Measurements from ENCODE around the gene OLFML2B.
"Not testable (repeated sequence)": the region's sequence is repeated elsewhere in the genome, so short reads cannot be mapped to it uniquely, and the experiment has no call there.

OLFML2B gene

DNA sequence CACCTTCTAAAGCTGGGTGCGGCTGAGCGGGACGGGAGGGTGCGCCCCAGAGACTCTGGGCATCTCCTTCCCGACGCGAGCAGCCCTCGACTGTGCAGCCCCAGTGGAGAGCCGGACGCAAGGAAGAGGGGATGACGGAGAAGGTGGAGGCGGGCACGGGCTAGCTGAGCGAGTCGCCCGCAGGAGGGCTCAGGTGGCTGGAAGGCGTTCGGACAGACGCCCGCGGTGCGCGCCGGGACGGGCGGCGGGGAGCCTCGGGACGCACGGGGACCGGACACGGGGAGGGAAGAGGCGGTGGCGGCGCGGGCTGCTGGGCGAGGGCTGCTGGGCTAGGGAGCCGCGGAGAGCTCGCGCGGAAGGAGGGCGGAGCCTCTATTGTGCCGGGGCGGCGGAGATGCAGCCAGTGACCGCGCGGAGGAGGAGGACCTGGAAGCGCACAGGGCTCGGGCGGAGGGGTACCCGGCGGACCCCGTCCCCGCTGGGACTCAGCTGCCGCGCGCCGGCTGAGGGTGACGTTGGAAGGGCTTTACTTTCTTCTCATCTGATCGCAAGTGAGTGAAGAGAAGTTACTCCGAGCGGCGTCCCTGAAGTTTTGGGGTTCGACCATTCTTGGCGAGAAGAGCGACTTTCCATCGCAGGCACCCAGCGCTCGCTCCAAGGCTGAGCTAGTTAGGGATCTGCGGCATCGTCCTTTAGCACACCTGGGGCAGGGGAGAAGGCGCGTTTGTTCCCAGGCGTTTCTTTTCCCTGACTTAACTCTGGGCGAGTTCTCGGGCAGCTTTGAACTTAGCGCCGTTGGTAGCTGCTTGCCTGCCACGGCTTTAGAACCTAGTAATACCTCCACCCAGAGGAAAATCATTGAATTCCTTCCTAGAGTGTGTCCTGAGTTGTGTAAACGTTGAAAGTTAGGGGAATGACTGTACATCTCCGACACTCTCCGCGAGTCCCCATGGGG lies at the start of gene OLFML2B:
OLFML2B (minus strand) TSS at position 323 of the 955 bp plus-strand sequence. CDS start 439 bp downstream, outside the sequence.
- H3K4me1 Mint-ChIP-seq (ENCODE audit: low read depth), result peaks cover 9% of the 10 kb centered on the region
- DNase-seq (ENCODE audit: low spot score), result peak; percentile 62
- H3K36me3 Mint-ChIP-seq (ENCODE audit: low read depth), result no peaks in the 10 kb centered on the region
- peak within 1 kb of the TSS; percentile 90 for H3K4me3 Mint-ChIP-seq
- H3K27ac Mint-ChIP-seq, result no peak within 1 kb of the TSS
- H3K9me3 Mint-ChIP-seq, result no peaks in the 10 kb centered on the region
- peaks cover 57% of the 10 kb centered on the region for H3K27me3 Mint-ChIP-seq (ENCODE audit: low read depth)

DNA sequence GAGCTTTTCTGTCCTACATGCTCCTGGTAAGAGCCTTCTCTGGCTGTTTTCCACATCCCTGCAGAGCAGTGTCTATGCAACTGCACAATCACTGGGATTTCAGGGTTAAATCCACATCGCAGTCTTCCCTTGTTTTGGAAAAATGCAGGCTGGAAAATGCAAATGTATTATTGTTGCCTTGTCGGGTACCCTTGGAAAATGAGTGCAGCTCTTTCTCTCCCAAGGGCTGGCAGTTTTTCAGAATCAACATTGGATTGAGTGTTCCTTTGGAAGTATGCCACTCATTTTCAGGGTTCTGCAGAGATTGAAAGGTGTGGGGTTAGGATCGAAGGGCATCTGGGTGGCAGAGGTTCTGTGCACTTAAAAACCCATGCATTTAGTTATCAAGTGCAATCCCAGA lies 49.1 kb upstream of the OLFML2B start:
- Mint-ChIP-seq H3K27ac (no peak overlapping the region), H3K27me3 (ENCODE audit: low read depth) (peaks cover 68% of the 10 kb centered on the region), H3K4me3 (no peak overlapping the region), H3K9me3 (no peaks in the 10 kb centered on the region), H3K4me1 (ENCODE audit: low read depth) (peaks cover 4% of the 10 kb centered on the region), H3K36me3 (ENCODE audit: low read depth) (no peaks in the 10 kb centered on the region)
- DNase-seq (ENCODE audit: low spot score), result no peak

DNA sequence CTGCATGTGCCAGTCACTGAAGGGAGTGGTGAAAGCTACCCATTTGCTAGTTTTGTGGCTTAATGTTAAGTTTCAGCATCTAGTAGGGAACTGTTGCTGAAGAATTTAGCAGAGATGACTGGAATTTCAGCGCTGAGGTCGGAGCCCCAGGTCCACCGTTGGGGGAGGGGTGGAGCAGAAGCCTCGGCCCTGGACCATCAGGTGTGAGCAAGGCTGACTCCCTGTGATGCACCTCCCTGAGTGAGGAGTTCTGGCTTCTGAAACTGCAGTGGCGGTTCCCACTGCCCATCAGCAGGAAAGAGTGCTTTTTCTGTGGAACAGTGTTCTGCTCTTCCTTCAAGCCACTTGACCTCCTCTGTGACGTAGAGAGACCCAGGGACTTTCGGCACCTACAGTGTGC lies 47.2 kb upstream of the OLFML2B start:
- no peak for DNase-seq (ENCODE audit: low spot score)
- H3K4me3 Mint-ChIP-seq, result peak overlapping the region; percentile 80
- H3K36me3 Mint-ChIP-seq (ENCODE audit: low read depth), result no peaks in the 10 kb centered on the region
- H3K9me3 Mint-ChIP-seq, result no peaks in the 10 kb centered on the region
- H3K27me3 Mint-ChIP-seq (ENCODE audit: low read depth), result peaks cover 70% of the 10 kb centered on the region
- peaks cover 4% of the 10 kb centered on the region for H3K4me1 Mint-ChIP-seq (ENCODE audit: low read depth)
- H3K27ac Mint-ChIP-seq, result no peak overlapping the region

DNA sequence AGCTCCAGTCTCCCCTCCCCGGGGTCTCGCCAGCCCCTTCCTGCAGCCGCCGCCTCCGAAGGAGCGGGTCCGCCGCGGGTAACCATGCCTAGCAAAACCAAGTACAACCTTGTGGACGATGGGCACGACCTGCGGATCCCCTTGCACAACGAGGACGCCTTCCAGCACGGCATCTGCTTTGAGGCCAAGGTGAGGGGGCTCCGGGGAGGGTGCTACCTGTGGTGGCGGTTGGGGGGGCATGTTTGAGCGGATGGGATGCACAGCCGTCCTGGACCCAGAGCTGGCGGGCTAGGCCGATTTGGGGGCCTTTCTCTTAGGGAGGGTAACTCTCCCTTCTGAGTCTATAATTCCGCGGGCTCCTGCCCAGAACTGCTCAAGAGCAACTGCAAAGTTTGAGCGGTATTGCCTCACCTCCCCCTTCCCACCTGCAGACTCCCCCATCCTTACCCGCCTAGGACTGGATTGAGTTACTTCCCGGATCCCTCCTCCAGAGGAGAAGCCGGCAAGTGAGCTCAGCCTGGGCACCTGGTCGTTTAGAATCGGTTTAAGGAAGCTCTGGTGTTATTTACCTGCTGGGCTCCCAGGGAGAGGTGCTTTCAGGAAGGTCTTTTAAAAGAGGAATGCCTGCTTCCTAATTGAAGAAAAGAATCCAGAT lies 46.6 kb upstream of the OLFML2B start:
- Mint-ChIP-seq H3K27me3 (ENCODE audit: low read depth) (peaks cover 69% of the 10 kb centered on the region), H3K36me3 (ENCODE audit: low read depth) (no peaks in the 10 kb centered on the region), H3K27ac (no peak overlapping the region), H3K4me3 (peak overlapping the region; percentile 80), H3K9me3 (no peaks in the 10 kb centered on the region), H3K4me1 (ENCODE audit: low read depth) (peaks cover 4% of the 10 kb centered on the region)
- DNase-seq (ENCODE audit: low spot score), result no peak

DNA sequence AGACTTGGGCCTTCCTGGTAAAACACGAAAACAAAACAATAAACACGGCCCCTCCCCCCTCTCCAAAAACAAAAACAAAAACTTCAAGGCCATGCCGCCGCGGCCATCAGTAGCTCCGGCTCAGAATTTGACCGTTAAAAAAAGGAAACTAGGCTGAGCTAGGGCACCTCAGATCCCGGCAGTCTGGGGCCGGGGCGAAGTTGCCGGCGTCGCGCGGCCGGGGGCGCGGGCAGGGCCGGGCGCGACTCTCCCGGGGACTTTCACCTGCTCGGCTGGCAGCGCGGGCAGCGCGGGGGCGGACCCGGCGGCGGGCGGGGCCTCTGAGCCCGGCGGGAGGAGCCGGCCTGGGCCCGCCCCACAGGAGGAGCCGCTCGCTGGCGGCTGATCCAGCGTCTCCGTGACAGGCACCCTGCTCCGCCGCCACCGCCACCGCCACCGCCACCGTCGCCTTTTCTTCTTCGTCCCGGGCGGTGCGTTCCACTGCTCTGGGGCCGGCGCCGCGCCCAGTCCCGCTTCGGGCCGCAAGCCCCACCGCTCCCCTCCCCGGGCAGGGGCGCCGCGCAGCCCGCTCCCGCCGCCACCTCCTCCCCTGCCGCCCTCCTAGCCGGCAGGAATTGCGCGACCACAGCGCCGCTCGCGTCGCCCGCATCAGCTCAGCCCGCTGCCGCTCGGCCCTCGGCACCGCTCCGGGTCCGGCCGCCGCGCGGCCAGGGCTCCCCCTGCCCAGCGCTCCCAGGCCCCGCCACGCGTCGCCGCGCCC lies 45.8 kb upstream of the OLFML2B start, which contains the start of gene NOS1AP:
NOS1AP (plus strand) TSS at position 358 of the 760 bp plus-strand sequence. CDS start 487 bp downstream, outside the sequence.
- Mint-ChIP-seq H3K4me1 (ENCODE audit: low read depth) (peaks cover 4% of the 10 kb centered on the region), H3K4me3 (peak within 1 kb of the TSS; percentile 80), H3K27me3 (ENCODE audit: low read depth) (peaks cover 69% of the 10 kb centered on the region), H3K9me3 (no peaks in the 10 kb centered on the region), H3K27ac (no peak within 1 kb of the TSS), H3K36me3 (ENCODE audit: low read depth) (no peaks in the 10 kb centered on the region)
- peak; percentile 82 for DNase-seq (ENCODE audit: low spot score)

DNA sequence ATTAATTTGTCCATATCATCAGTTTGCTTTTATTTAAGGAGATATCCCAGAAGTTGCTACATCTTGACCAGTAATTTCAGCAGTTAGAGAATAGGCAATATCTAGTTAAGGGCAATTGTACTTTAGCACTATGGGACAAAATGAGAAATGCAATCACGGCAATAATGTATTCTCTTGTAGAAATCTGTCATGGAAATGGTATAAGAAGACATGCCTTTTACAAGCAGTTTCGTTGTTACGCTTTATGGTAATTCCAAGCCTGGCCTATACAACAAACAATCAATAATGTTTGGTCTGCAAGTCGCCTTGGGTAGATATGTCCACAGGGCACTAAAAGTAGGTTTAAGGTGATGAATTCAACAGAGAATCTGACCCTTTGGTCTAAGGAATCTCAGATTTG lies 44.6 kb upstream of the OLFML2B start:
- no peak overlapping the region for H3K4me3 Mint-ChIP-seq

DNA sequence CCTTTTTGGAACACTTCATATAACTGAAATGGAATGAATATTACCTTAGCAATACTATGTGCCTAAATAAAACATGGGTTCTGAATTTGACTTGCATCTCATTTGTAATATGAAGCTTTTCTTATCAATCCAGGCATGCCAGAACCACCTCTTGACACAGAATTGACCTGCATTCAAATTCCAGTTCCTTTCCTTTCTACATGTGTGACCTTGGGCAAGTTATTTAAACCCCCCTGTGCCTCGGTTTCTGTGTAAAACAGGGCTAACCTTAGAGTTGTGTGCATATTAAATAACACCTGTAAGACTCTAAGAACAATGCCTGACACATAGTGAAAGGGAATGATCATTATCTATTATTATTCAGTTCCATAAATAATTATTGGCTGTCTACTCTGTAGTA lies 43.8 kb upstream of the OLFML2B start:
- no peak for DNase-seq (ENCODE audit: low spot score)
- Mint-ChIP-seq H3K4me1 (ENCODE audit: low read depth) (peaks cover 4% of the 10 kb centered on the region), H3K36me3 (ENCODE audit: low read depth) (no peaks in the 10 kb centered on the region), H3K27me3 (ENCODE audit: low read depth) (peaks cover 80% of the 10 kb centered on the region), H3K9me3 (no peaks in the 10 kb centered on the region), H3K4me3 (no peak overlapping the region), H3K27ac (no peak overlapping the region)

More for the DNA sequence above, 44.6 kb upstream of the OLFML2B start:
- no peaks in the 10 kb centered on the region for H3K36me3 Mint-ChIP-seq (ENCODE audit: low read depth)
- no peak overlapping the region for H3K27ac Mint-ChIP-seq
- no peaks in the 10 kb centered on the region for H3K9me3 Mint-ChIP-seq
- H3K4me1 Mint-ChIP-seq (ENCODE audit: low read depth), result peaks cover 4% of the 10 kb centered on the region
- peaks cover 72% of the 10 kb centered on the region for H3K27me3 Mint-ChIP-seq (ENCODE audit: low read depth)
- DNase-seq (ENCODE audit: low spot score), result no peak

DNA sequence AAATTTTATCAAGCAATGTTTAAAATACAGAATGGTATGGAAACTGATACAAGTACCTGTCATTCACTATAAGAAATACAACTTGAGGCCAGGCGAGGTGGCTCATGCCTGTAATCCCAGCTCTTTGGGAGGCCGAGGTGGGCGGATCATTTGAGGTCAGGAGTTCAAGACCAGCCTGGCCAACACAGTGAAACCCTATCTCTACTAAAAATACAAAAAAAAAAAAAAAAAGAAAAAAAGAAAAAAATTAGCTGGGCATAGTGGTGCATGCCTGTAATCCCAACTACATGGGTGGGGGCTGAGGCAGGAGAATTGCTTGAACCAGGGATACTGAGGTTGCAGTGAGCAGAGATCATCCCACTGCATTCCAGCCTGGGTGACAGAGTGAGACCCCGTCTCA lies 43.2 kb upstream of the OLFML2B start:
- H3K9me3 Mint-ChIP-seq; DNase-seq (ENCODE audit: low spot score); H3K4me1 Mint-ChIP-seq (ENCODE audit: low read depth): not testable (repeated sequence)

DNA sequence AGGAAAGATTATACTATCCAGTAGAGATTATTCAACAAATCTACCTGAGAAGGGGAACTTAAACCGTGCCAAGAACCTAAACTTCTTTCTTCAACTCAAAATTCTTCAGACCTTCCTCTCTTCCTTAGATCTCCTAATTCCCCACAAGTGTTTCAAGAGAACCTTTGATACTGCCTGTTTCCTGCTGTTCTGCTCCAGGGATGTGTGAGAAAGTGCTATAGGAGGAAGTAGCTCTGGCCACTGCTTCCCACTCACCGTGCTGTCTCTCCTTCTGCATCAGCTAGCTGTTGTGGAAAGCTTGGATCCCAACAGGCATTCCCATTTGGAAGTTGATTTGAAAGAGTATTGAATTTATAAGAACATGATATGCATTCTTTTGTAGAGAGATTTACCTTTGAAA lies 41.3 kb upstream of the OLFML2B start:
- Mint-ChIP-seq H3K4me3 (no peak overlapping the region), H3K9me3 (no peaks in the 10 kb centered on the region), H3K27me3 (ENCODE audit: low read depth) (peaks cover 69% of the 10 kb centered on the region), H3K27ac (no peak overlapping the region), H3K4me1 (ENCODE audit: low read depth) (peaks cover 4% of the 10 kb centered on the region), H3K36me3 (ENCODE audit: low read depth) (no peaks in the 10 kb centered on the region)
- DNase-seq (ENCODE audit: low spot score), result no peak

More for the DNA sequence above, 43.2 kb upstream of the OLFML2B start:
- H3K4me3 Mint-ChIP-seq; H3K36me3 Mint-ChIP-seq (ENCODE audit: low read depth); H3K27ac Mint-ChIP-seq: not testable (repeated sequence)
- H3K27me3 Mint-ChIP-seq (ENCODE audit: low read depth), result peaks cover 82% of the 10 kb centered on the region

DNA sequence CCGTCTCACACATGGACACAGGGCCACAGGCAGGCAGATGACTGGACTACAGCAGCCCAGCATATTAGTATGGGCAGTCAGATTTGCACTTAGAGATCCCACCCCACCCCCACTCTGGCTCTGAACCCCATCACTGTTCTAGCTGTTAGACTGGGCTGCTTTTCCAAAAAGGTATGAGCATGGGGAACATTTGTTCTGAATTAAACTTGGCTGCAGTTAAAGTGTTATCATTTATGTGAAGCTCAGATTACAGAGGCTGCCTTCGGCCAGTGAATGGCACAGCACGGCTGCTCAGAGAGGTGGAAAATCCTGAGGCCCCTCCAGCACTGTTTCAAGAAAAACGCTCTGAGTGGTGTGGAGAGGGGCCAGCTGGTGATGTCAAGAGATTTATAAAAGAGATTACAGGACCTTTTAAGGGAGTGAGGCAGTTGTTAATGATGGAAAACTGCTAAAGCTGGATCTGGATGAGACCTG lies 38.9 kb upstream of the OLFML2B start:
- H3K4me3 Mint-ChIP-seq, result no peak overlapping the region
- peaks cover 52% of the 10 kb centered on the region for H3K27me3 Mint-ChIP-seq (ENCODE audit: low read depth)

DNA sequence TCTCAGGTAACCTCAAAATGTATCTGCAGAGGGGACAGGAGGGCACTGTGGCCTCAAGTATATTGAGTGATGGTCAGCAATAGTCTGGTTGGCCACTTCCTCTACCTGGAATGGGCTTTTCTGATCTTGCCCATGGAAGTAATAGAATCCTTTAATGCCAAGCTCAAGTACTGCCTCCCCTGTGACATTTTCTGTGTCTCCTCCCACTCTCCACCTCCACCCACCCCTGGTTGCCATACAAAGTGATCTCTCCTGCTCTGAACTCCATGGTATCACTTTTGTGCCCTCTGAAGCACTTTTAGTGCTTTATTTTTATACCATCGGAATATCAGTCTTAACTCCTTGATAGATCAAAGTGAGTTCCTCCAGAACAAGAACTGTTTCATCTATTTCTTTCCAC lies 36.6 kb upstream of the OLFML2B start:
- no peak overlapping the region for H3K27ac Mint-ChIP-seq
- H3K4me1 Mint-ChIP-seq (ENCODE audit: low read depth), result no peaks in the 10 kb centered on the region
- no peak overlapping the region for H3K4me3 Mint-ChIP-seq
- H3K27me3 Mint-ChIP-seq (ENCODE audit: low read depth), result peaks cover 38% of the 10 kb centered on the region
- no peaks in the 10 kb centered on the region for H3K36me3 Mint-ChIP-seq (ENCODE audit: low read depth)
- DNase-seq (ENCODE audit: low spot score), result no peak
- no peaks in the 10 kb centered on the region for H3K9me3 Mint-ChIP-seq

More for the DNA sequence above, 38.9 kb upstream of the OLFML2B start:
- H3K9me3 Mint-ChIP-seq, result no peaks in the 10 kb centered on the region
- H3K36me3 Mint-ChIP-seq (ENCODE audit: low read depth), result no peaks in the 10 kb centered on the region
- H3K27ac Mint-ChIP-seq, result no peak overlapping the region
- H3K4me1 Mint-ChIP-seq (ENCODE audit: low read depth), result no peaks in the 10 kb centered on the region
- DNase-seq (ENCODE audit: low spot score), result no peak

DNA sequence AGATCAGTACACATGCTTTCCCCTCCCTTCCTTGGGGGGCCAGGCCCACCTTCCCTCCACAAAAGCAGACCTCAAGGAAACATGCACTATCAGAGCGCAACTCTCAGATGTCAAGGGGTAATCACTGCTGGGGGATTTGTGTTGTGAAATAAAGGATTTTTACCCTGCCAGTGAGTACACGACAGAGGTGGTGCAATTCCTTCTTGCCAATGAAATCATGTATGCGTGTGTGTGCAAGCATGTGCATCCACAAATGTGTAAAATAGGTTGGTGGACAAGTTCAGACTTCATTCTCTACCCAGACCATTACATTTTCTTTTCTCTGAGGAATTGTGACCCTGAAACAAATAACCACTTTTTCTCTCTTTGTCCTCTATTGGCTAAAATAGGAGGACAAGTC lies 36.1 kb upstream of the OLFML2B start:
- H3K4me1 Mint-ChIP-seq (ENCODE audit: low read depth), result no peaks in the 10 kb centered on the region
- no peak for DNase-seq (ENCODE audit: low spot score)
- no peak overlapping the region for H3K4me3 Mint-ChIP-seq
- H3K9me3 Mint-ChIP-seq, result no peaks in the 10 kb centered on the region
- H3K36me3 Mint-ChIP-seq (ENCODE audit: low read depth), result no peaks in the 10 kb centered on the region
- no peak overlapping the region for H3K27ac Mint-ChIP-seq
- H3K27me3 Mint-ChIP-seq (ENCODE audit: low read depth), result peaks cover 33% of the 10 kb centered on the region

DNA sequence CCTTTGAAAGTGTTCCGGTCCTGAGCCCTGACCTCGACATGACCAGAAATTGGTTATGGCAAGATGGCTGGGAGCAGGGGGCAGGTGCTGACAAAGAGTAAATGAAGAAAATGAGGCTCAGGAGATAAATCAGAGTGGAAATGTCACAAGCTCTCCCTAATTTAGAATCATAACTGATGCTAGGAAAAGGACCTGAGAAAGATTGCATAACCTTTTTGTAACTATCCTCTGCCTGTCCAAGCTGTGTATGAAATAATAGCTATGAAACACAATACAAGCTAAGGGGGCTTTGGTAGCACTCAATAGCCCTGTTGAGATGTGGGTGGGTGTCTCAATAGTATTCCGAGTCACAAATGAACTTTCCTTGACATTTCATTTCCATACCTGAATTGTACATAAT lies 32.9 kb upstream of the OLFML2B start:
- H3K36me3 Mint-ChIP-seq (ENCODE audit: low read depth), result no peaks in the 10 kb centered on the region
- no peak overlapping the region for H3K27ac Mint-ChIP-seq
- peaks cover 1% of the 10 kb centered on the region for H3K4me1 Mint-ChIP-seq (ENCODE audit: low read depth)
- H3K4me3 Mint-ChIP-seq, result no peak overlapping the region
- no peaks in the 10 kb centered on the region for H3K9me3 Mint-ChIP-seq
- peaks cover 6% of the 10 kb centered on the region for H3K27me3 Mint-ChIP-seq (ENCODE audit: low read depth)
- DNase-seq (ENCODE audit: low spot score), result no peak
